ENCODE data around the gene HMCN2.

Gene HMCN2

GRCh38 chr9:130290291-130291181 is 25.0 kb downstream of the HMCN2 start:
- DNase-seq = no peak
- 82% methylated on average over 13 of the region's 13 CpGs for WGBS
- H3K4me1 ChIP-seq (ENCODE audit: control insufficient read depth, insufficient read depth, low read depth, low read length) = no peaks in the 10 kb centered on the region

GRCh38 chr9:130291474-130291873 is 25.9 kb downstream of the HMCN2 start:
- H2BK5ac ChIP-seq (ENCODE audit: low read depth, low read length, poor library complexity, severe bottlenecking) = no peak overlapping the region
- H3K23ac ChIP-seq (ENCODE audit: low read length in 2 of 2) = no peak overlapping the region
- no peak overlapping the region for H3K14ac ChIP-seq (ENCODE audit: low read length in 2 of 2)
- H3K18ac ChIP-seq (ENCODE audit: low read depth in 1 of 2, low read length in 2 of 2) = no peak overlapping the region
- H3K79me1 ChIP-seq (replicated peaks; ENCODE audit: low read length, poor library complexity, severe bottlenecking) = no peaks in the 10 kb centered on the region
- H2BK120ac ChIP-seq (ENCODE audit: low read depth, low read length) = no peak overlapping the region
- H3K4me2 ChIP-seq (ENCODE audit: low read length, poor library complexity, severe bottlenecking) = no peak overlapping the region
- no peaks in the 10 kb centered on the region for H3K9me3 ChIP-seq (ENCODE audit: control insufficient read depth, low read length)
- no peak overlapping the region for H3K27ac ChIP-seq (ENCODE audit: low read length, poor library complexity, severe bottlenecking)
- no peaks in the 10 kb centered on the region for H3K4me1 ChIP-seq (ENCODE audit: control insufficient read depth, insufficient read depth, low read depth, low read length)
- no peak overlapping the region for H3K4ac ChIP-seq (ENCODE audit: low read depth in 1 of 2, low read length in 2 of 2)
- peaks cover 71 to 84% of the 10 kb centered on the region in 2 experiments for H3K27me3 ChIP-seq (ENCODE audit: control insufficient read depth in 1 of 2, insufficient read depth in 1 of 2, low read length in 2 of 2)
- H4K8ac ChIP-seq (ENCODE audit: low read length) = no peak overlapping the region
- WGBS = 81% methylated on average over 3 of the region's 5 CpGs
- H3K36me3 ChIP-seq (ENCODE audit: control insufficient read depth in 1 of 2, insufficient read depth in 2 of 2, low read depth in 1 of 2, low read length in 2 of 2) = no peaks in the 10 kb centered on the region
- no peak overlapping the region for H2BK15ac ChIP-seq (ENCODE audit: low read depth, poor library complexity, severe bottlenecking)
- no peak overlapping the region for H3K9ac ChIP-seq (ENCODE audit: low read length)
- H2AK5ac ChIP-seq (ENCODE audit: low read length, severe bottlenecking) = no peak overlapping the region
- no peak overlapping the region for H2AFZ ChIP-seq (ENCODE audit: low read depth, low read length)
- H4K91ac ChIP-seq (ENCODE audit: low read length) = no peak overlapping the region
- DNase-seq = no peak
- no peak overlapping the region for H3K4me3 ChIP-seq (ENCODE audit: insufficient read depth in 1 of 2, low read depth in 1 of 2, low read length in 2 of 2)
- no peak overlapping the region for H2BK12ac ChIP-seq (ENCODE audit: low read length in 2 of 2)

More at GRCh38 chr9:130290291-130291181, 25.0 kb downstream of the HMCN2 start:
- H3K27me3 ChIP-seq (ENCODE audit: control insufficient read depth in 1 of 2, insufficient read depth in 1 of 2, low read length in 2 of 2) = peaks cover 75 to 84% of the 10 kb centered on the region in 2 experiments
- no peak overlapping the region for H2BK15ac ChIP-seq (ENCODE audit: low read depth, poor library complexity, severe bottlenecking)
- no peak overlapping the region for H3K23ac ChIP-seq (ENCODE audit: low read length in 2 of 2)
- no peak overlapping the region for H3K9ac ChIP-seq (ENCODE audit: low read length)
- no peak overlapping the region for H4K91ac ChIP-seq (ENCODE audit: low read length)
- no peaks in the 10 kb centered on the region for H3K9me3 ChIP-seq (ENCODE audit: control insufficient read depth, low read length)
- no peak overlapping the region for H2BK5ac ChIP-seq (ENCODE audit: low read depth, low read length, poor library complexity, severe bottlenecking)
- no peak overlapping the region for H2BK120ac ChIP-seq (ENCODE audit: low read depth, low read length)
- no peaks in the 10 kb centered on the region for H3K36me3 ChIP-seq (ENCODE audit: control insufficient read depth in 1 of 2, insufficient read depth in 2 of 2, low read depth in 1 of 2, low read length in 2 of 2)
- no peaks in the 10 kb centered on the region for H3K79me1 ChIP-seq (replicated peaks; ENCODE audit: low read length, poor library complexity, severe bottlenecking)
- H3K27ac ChIP-seq (ENCODE audit: low read length, poor library complexity, severe bottlenecking) = no peak overlapping the region
- H3K14ac ChIP-seq (ENCODE audit: low read length in 2 of 2) = no peak overlapping the region
- no peak overlapping the region for H2AFZ ChIP-seq (ENCODE audit: low read depth, low read length)
- H4K8ac ChIP-seq (ENCODE audit: low read length) = no peak overlapping the region
- H2AK5ac ChIP-seq (ENCODE audit: low read length, severe bottlenecking) = no peak overlapping the region
- H3K4me2 ChIP-seq (ENCODE audit: low read length, poor library complexity, severe bottlenecking) = no peak overlapping the region
- no peak overlapping the region for H2BK12ac ChIP-seq (ENCODE audit: low read length in 2 of 2)
- no peak overlapping the region for H3K18ac ChIP-seq (ENCODE audit: low read depth in 1 of 2, low read length in 2 of 2)
- no peak overlapping the region for H3K4me3 ChIP-seq (ENCODE audit: insufficient read depth in 1 of 2, low read depth in 1 of 2, low read length in 2 of 2)
- no peak overlapping the region for H3K4ac ChIP-seq (ENCODE audit: low read depth in 1 of 2, low read length in 2 of 2)

GRCh38 chr9:130292106-130292505 is 26.5 kb downstream of the HMCN2 start:
- H3K9me3 ChIP-seq (ENCODE audit: control insufficient read depth, low read length) = no peaks in the 10 kb centered on the region
- no peaks in the 10 kb centered on the region for H3K79me1 ChIP-seq (replicated peaks; ENCODE audit: low read length, poor library complexity, severe bottlenecking)
- H3K36me3 ChIP-seq (ENCODE audit: control insufficient read depth in 1 of 2, insufficient read depth in 2 of 2, low read depth in 1 of 2, low read length in 2 of 2) = no peaks in the 10 kb centered on the region
- H3K27ac ChIP-seq (ENCODE audit: low read length, poor library complexity, severe bottlenecking) = no peak overlapping the region
- no peak overlapping the region for H2BK15ac ChIP-seq (ENCODE audit: low read depth, poor library complexity, severe bottlenecking)
- H3K9ac ChIP-seq (ENCODE audit: low read length) = no peak overlapping the region
- H2AK5ac ChIP-seq (ENCODE audit: low read length, severe bottlenecking) = no peak overlapping the region
- H4K8ac ChIP-seq (ENCODE audit: low read length) = no peak overlapping the region
- H3K14ac ChIP-seq (ENCODE audit: low read length in 2 of 2) = no peak overlapping the region
- DNase-seq = no peak
- H3K27me3 ChIP-seq (ENCODE audit: control insufficient read depth in 1 of 2, insufficient read depth in 1 of 2, low read length in 2 of 2) = peaks cover 71 to 84% of the 10 kb centered on the region in 2 experiments
- H2BK12ac ChIP-seq (ENCODE audit: low read length in 2 of 2) = no peak overlapping the region
- no peak overlapping the region for H3K23ac ChIP-seq (ENCODE audit: low read length in 2 of 2)
- no peak overlapping the region for H2BK5ac ChIP-seq (ENCODE audit: low read depth, low read length, poor library complexity, severe bottlenecking)
- no peak overlapping the region for H2BK120ac ChIP-seq (ENCODE audit: low read depth, low read length)
- no peaks in the 10 kb centered on the region for H3K4me1 ChIP-seq (ENCODE audit: control insufficient read depth, insufficient read depth, low read depth, low read length)
- no peak overlapping the region for H3K18ac ChIP-seq (ENCODE audit: low read depth in 1 of 2, low read length in 2 of 2)
- H3K4me2 ChIP-seq (ENCODE audit: low read length, poor library complexity, severe bottlenecking) = no peak overlapping the region
- no peak overlapping the region for H3K4me3 ChIP-seq (ENCODE audit: insufficient read depth in 1 of 2, low read depth in 1 of 2, low read length in 2 of 2)
- H2AFZ ChIP-seq (ENCODE audit: low read depth, low read length) = no peak overlapping the region
- no peak overlapping the region for H4K91ac ChIP-seq (ENCODE audit: low read length)
- H3K4ac ChIP-seq (ENCODE audit: low read depth in 1 of 2, low read length in 2 of 2) = no peak overlapping the region
- 89% methylated on average over 2 of the region's 6 CpGs for WGBS

- no peak overlapping the region for H3K23ac ChIP-seq (ENCODE audit: low read length in 2 of 2)
- H2BK15ac ChIP-seq (ENCODE audit: low read depth, poor library complexity, severe bottlenecking) = no peak overlapping the region
- 61% methylated on average over 6 of the region's 6 CpGs for WGBS
- no peak overlapping the region for H3K4me3 ChIP-seq (ENCODE audit: insufficient read depth in 1 of 2, low read depth in 1 of 2, low read length in 2 of 2)
- H3K79me1 ChIP-seq (replicated peaks; ENCODE audit: low read length, poor library complexity, severe bottlenecking) = no peaks in the 10 kb centered on the region
- no peak overlapping the region for H3K4me2 ChIP-seq (ENCODE audit: low read length, poor library complexity, severe bottlenecking)
- no peak overlapping the region for H3K14ac ChIP-seq (ENCODE audit: low read length in 2 of 2)
- H3K9me3 ChIP-seq (ENCODE audit: control insufficient read depth, low read length) = no peaks in the 10 kb centered on the region
- DNase-seq = no peak
- H4K91ac ChIP-seq (ENCODE audit: low read length) = no peak overlapping the region
- H3K36me3 ChIP-seq (ENCODE audit: control insufficient read depth in 1 of 2, insufficient read depth in 2 of 2, low read depth in 1 of 2, low read length in 2 of 2) = no peaks in the 10 kb centered on the region
- no peak overlapping the region for H3K27ac ChIP-seq (ENCODE audit: low read length, poor library complexity, severe bottlenecking)
- H3K9ac ChIP-seq (ENCODE audit: low read length) = no peak overlapping the region
- no peak overlapping the region for H3K18ac ChIP-seq (ENCODE audit: low read depth in 1 of 2, low read length in 2 of 2)
- no peak overlapping the region for H4K8ac ChIP-seq (ENCODE audit: low read length)
- H2BK12ac ChIP-seq (ENCODE audit: low read length in 2 of 2) = no peak overlapping the region
- H2BK5ac ChIP-seq (ENCODE audit: low read depth, low read length, poor library complexity, severe bottlenecking) = no peak overlapping the region
- H2BK120ac ChIP-seq (ENCODE audit: low read depth, low read length) = no peak overlapping the region
- no peak overlapping the region for H3K4ac ChIP-seq (ENCODE audit: low read depth in 1 of 2, low read length in 2 of 2)
- H2AFZ ChIP-seq (ENCODE audit: low read depth, low read length) = no peak overlapping the region
- H2AK5ac ChIP-seq (ENCODE audit: low read length, severe bottlenecking) = no peak overlapping the region
- H3K4me1 ChIP-seq (ENCODE audit: control insufficient read depth, insufficient read depth, low read depth, low read length) = no peaks in the 10 kb centered on the region
- H3K27me3 ChIP-seq (ENCODE audit: control insufficient read depth in 1 of 2, insufficient read depth in 1 of 2, low read length in 2 of 2) = peaks cover 47 to 72% of the 10 kb centered on the region in 2 experiments
Measured at GRCh38 chr9:130294664-130295063, 29.1 kb downstream of the HMCN2 start.

Data from mesenchymal stem cell (in vitro differentiated cells and primary cell).